Activated CD4-positive, alpha-beta T cell treated with anti-CD3 and anti-CD28 coated beads for 48 hours (primary cell): ENCODE results near the gene WDR59.

Experiments used
- DNase-seq: peaks from one replicate; pipeline ENCODE4 v3.0.0-alpha.2; 2020

Gene WDR59

GRCh38 chr16:74902161-74902560 lies 82.8 kb downstream of the WDR59 start:
- DNase-seq, result no peak

GRCh38 chr16:74901606-74902005 lies 83.3 kb downstream of the WDR59 start:
- DNase-seq, result no peak

DNA sequence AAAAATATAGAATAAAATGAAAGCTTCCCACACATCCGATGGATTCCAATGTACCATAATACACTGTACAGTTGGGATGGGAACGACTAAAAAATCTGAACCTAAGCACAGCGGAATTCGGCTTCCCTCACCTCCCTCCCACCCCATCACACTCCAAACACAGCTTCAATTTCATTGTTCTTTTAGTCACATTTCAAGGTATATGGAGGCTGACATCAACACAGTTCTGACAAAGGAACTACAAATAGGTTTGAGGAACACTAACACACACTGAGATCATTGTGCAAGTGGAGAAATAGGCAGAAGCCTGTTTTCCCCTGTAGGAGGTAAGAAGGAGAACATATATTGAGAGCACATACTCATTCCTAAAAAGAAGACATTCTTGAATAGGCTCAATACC lies 85.1 kb downstream of the WDR59 start:
- DNase-seq, result no peak

- DNase-seq, result no peak
Observed at GRCh38 chr16:74898659-74899058, 86.3 kb downstream of the WDR59 start.

GRCh38 chr16:74896389-74897370 lies 88.2 kb downstream of the WDR59 start:
- no peak for DNase-seq

DNA sequence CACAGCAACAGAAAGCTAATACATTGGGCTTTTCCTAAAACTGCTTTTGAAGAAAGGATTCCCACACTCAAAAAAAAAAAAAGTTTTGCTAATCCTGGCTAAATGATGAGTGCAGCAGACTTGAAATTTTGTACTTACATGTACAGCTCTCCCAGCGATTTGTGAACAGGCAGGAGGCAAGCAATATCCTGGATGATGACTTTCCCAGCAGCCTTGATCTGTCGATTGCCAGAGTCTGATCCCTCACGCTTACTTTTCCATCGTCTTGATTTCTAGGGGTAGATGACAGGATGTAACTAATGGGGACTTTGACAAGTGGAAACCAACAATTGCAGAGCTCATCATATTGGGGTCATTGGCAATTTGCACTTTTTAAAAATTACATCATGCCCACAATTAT lies 91.4 kb downstream of the WDR59 start:
- no peak for DNase-seq

DNA sequence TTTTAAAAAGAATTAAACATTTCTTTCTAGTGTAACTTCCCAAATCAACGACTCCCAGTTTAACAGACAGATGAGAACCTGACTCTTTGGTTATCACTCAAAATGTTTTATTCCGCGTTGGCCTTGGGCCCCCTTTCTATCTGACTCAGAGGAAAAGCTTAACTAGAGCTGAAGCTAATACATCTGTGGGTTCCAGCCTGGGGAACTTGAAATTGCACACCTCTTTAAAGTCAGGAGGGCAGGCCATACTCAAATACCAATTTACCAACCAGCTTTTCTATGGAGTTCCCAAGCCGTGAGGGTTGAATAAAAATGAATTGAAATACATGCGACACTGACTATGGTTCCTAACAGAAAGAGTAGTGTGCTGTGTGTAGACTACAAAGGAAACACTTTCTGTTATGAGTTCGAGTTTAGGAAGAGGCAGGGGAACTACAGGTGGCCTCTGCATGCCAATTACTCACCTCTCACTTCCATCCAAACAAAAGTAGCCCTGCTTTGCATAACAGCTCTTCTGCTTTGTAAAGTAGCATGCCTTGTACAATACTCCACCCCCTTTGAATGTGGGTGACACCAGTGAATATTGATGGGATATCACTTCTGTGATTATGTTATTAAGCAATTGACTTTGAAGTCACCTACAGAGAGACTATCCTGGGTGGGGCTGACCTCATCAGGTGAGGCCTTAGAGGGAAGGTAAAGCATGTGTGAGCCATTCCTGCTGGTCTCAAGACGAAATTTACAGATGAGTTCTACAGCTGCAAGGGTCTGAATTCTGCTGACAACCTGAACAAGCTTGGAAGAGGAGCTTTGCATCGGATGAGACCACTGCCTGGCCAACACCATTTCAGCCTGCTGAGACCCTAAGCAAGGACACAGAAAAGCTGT lies 92.1 kb downstream of the WDR59 start:
- no peak for DNase-seq

GRCh38 chr16:74888888-74889287 lies 96.0 kb downstream of the WDR59 start:
- DNase-seq, result no peak

- no peak for DNase-seq
Observed at GRCh38 chr16:74888232-74888862, 96.6 kb downstream of the WDR59 start.

DNA sequence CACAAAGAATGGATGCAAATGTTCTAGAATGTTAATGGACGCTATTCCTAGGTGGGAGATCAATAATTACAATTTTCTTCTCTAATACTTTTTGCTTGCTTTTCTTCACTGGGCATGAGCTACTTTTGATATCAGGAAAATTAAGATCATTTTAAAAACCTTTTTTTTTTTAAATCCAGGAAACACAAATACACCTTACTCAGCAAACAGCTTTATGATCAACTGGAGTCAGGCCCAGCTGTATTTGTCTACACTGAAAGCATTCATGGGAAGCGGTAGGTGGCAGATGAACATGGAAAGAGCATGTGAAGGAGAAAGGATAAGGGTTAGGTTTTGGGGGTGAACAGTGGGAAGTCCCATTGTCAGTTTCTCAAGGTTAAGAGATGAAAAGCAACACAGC lies 97.8 kb downstream of the WDR59 start:
- DNase-seq, result no peak

GRCh38 chr16:74877706-74878105 lies 107.2 kb downstream of the WDR59 start:
- DNase-seq, result no peak

DNA sequence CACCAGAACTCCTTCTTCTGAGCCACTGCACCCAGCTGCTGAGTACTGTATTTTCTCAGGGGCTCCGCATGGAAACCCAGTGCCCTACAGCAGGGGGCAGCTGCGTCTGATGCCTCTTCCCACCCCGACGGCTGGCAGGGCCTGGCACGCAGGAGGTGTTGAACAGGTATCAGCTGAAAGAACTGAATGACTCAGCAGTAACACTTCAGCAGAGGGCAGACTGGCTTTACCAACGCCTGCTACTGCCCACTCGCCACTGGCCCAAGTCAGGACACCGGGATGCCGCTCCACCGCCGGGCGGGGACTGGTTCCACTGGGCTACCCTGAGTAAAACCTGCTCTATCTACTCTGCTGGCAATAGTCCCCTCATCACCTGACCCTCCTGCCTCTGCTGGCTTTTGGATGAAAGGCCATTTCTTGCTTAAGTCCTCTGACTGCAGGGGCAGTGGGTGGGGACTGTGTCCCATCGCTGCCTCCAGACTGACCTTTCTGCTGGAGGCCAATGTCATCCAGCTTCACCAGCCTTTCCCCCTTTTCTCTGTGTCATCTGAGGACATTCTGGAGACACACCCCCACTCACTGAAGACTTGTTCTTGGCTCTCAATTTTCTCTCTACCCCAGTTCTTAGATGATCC lies 109.9 kb downstream of the WDR59 start:
- DNase-seq, result no peak

- DNase-seq, result no peak
Observed at GRCh38 chr16:74874123-74874522, 110.8 kb downstream of the WDR59 start.

- no peak for DNase-seq
Observed at GRCh38 chr16:74872302-74872701, 112.6 kb downstream of the WDR59 start.

DNA sequence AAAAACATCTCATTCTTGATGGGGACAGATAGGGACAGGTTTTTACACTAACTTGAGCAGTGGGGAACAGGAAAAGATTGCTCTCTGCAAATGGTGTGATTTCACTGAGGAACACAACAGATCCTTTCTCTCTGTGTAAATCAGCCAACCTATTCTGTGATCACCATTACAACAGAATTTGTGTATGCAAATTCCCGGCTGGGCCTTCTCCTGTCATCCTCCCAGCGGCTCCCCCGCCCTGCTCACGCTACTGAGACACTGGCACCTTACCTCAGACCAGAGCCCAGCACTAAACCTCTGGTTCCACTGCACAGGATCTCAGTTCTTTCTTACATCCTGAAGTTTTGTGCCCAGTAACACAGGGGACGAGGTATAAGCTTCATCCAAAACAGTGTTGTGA lies 113.3 kb downstream of the WDR59 start:
- DNase-seq, result no peak

- no peak for DNase-seq
Observed at GRCh38 chr16:74868501-74868900, 116.4 kb downstream of the WDR59 start.

DNA sequence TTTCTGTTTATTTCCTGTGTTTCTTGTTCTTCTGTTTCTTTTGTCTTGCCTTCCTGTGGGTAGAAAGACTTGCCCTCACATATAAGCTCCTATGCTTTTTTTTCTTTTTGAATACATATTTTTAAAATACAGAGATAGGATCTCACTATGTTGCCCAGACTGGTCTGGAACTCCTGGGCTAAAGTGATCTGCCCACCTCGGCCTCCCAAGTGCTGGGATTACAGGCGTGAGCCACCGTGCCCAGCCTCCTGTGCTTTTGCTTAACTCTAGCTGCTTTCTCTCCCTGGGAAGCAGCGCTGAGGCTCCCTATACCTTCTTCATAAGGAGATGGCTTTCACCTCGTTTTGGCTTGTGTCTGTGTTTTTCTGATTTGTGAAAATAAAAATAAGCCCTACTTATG lies 116.9 kb downstream of the WDR59 start:
- DNase-seq, result no peak

GRCh38 chr16:74867281-74867849 lies 117.6 kb downstream of the WDR59 start:
- no peak for DNase-seq

DNA sequence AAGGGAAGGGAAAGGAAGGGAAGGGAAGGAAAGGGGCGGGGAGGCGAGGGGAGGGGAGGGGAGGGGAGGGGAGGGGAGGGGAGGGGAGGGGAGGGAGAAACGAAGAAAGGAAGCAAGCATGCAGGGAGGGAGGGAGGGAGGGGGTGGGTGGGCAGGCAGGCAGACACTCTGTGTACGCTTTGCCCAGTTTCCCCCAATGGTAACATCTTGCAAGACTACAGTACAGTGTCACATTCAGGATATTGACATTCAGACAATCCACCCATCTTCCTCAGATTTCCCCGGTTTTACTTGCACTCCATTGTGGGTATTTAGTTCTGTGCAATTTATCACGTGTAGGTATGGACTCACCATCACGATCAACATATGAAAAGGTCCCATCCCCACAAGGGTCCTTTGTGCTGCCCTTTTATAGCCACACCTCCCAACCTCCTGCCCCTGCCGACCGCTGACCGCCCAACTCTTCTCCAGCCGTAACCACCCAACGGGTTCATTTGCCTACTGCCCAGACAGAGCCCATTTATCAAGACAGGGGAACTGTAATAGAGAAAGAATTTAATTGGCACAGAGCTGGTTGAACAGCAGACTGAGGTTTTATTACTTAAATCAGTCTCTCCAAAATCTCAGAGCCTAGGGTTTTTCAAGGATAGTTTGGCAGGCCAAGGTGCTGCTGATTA lies 118.9 kb downstream of the WDR59 start:
- no peak for DNase-seq

DNA sequence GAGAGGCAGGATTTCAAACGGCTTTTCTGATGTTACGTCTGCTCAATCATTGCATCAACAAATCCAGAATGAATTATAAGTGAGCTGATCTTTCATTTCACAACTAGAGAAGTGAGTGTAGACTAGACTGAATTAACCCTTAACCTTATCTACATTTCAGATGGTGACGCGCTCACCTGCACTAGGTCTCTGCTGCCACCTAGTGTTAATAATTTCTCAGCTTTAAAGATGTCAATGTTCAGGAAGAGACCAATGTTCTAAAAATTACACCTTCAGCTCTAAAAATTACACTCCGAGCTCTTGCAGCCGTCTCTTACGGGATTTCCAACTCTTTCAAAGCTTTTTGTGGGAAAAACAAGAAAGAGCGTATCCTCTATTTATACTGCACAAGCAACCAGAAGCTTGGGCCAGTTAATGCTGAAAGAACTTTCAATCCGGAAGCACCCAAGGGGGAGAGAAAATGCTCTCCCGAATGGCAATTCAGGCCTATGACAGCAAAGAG lies 122.1 kb downstream of the WDR59 start:
- peak; percentile 27 for DNase-seq

DNA sequence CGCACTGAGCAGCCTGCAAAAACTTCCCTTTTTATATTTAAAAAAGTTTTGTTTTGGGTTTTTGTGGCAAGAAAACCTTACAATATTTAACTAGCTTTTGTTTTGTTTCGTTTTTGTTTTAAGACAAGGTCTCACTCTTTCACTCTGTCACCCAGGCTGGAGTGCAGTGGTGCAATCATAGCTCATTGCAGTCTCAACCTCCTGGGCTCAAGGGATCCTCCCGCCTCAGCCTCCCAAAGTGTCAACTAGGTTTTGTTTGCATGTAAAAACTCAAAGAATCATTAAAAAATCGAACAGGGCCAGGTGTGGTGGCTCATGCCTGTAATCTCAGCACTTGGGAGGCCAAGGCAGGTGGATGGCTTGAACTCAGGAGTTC lies 132.4 kb downstream of the WDR59 start:
- no peak for DNase-seq

DNA sequence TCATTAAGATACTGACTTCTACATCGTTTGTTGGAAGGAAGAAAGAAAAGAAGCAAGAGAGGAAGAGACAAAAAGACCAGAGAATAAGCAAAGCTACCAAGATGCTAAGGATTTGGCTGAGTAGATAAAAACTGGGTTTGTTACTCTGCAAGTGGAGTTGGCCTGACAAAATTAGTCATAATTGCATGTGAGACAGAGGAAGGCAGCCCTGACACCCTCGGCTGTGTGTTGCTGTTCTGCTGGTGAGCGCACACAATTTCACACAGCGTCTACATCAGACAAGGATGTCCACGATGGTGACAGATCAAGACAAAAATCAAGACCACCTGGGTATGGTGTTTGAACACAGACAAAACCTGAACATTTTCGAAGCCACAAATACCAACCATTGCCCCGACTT lies 134.9 kb downstream of the WDR59 start:
- DNase-seq, result no peak
